Natural killer cell (primary cell): ENCODE measurements around the gene KDM5A. TPM values are rescaled to one million over a fixed set of nuclear protein-coding genes. Genes with fewer than 3 reads are reported as not detected.
"Not testable (repeated sequence)": the region's sequence is repeated elsewhere in the genome, so short reads cannot be mapped to it uniquely, and the experiment has no call there.

ENCODE experiments used
- ATAC-seq, 3 donors: fragments of 150-1000 bp in 2 of 3; fragments of 200-7000 bp in 1 of 3; cut with Tn5 transposase; 1 replicate in 1 of 3; 2 replicates in 2 of 3; pipeline ENCODE4 v1.10.0; 2021; ENCODE audit warnings: mild to moderate bottlenecking in 2 of 3, moderate library complexity in 2 of 3
- DNase-seq, 2 donors: peaks; one replicate each; pipeline versions ENCODE4 v3.0.0 to v3.0.0-alpha.2; 2013 to 2021; ENCODE audit warnings: mixed read lengths in 1 of 2
- H3K27ac ChIP-seq: one replicate; pipeline ENCODE4 v1.5.1; 2013; ENCODE audit warnings: mild to moderate bottlenecking, low read length
- H3K27me3 ChIP-seq: one replicate; pipeline ENCODE4 v1.6.1; 2013; ENCODE audit warnings: low read length; ENCODE audit not compliant: control insufficient read depth, insufficient read depth
- H3K36me3 ChIP-seq: one replicate; pipeline ENCODE4 v1.6.1; 2013; ENCODE audit warnings: low read length; ENCODE audit not compliant: control insufficient read depth, insufficient read depth
- H3K4me1 ChIP-seq: one replicate; pipeline ENCODE4 v1.6.1; 2013; ENCODE audit warnings: low read length; ENCODE audit not compliant: control insufficient read depth, insufficient read depth
- H3K4me3 ChIP-seq: one replicate; pipeline ENCODE4 v1.5.1; 2013; ENCODE audit warnings: low read length
- H3K9me3 ChIP-seq: one replicate; pipeline ENCODE4 v1.6.1; 2013; ENCODE audit warnings: low read length; ENCODE audit not compliant: control insufficient read depth, insufficient read depth
- H3K27ac Mint-ChIP-seq, 2 donors: one replicate each; pipeline ENCODE4 v1.8.0; 2022; ENCODE audit warnings: mild to moderate bottlenecking in 2 of 2, mixed read lengths in 2 of 2, moderate library complexity in 1 of 2
- H3K27me3 Mint-ChIP-seq, 2 donors: one replicate each; pipeline ENCODE4 v1.8.0; 2022; ENCODE audit warnings: low read depth in 2 of 2, mixed read lengths in 2 of 2
- H3K36me3 Mint-ChIP-seq: one replicate; pipeline ENCODE4 v1.8.0; 2022; ENCODE audit warnings: mixed read lengths
- H3K4me1 Mint-ChIP-seq, 2 donors: one replicate each; pipeline ENCODE4 v1.8.0; 2022; ENCODE audit warnings: mixed read lengths in 2 of 2
- H3K4me3 Mint-ChIP-seq: one replicate; pipeline ENCODE4 v1.8.0; 2022; ENCODE audit warnings: mild to moderate bottlenecking, moderate library complexity, mixed read lengths
- H3K9me3 Mint-ChIP-seq, 2 donors: one replicate each; pipeline ENCODE4 v1.8.0; 2022; ENCODE audit warnings: mixed read lengths in 2 of 2
- WGBS: methylation state at CpG from one replicate; pipeline ENCODE4 v1.1.7; 2013; ENCODE audit warnings: missing lambda C conversion rate; ENCODE audit not compliant: insufficient coverage; 5-methylcytosine and 5-hydroxymethylcytosine counted together
- intact Hi-C: fragments of 100-400 bp; cut with micrococcal nuclease; formaldehyde crosslinking; loops from one replicate; pipeline ENCODE4 v1.14.2; 2022
- total RNA-seq, 4 donors: library from RNA; stranded (reverse); fragments of 120-200 nt in 1 of 4; gene quantifications; one replicate each; pipeline versions ENCODE4 v1.2.3 to v1.2.4, GENCODE V29; 2013 to 2022
- TF ChIP-seq, protein P1 (sequence below): fragments of 200-600 bp; IDR thresholded peaks from one replicate; pipeline ENCODE4 v1.8.0; 2022; ENCODE audit warnings: antibody characterized with exemption

Gene KDM5A
- total RNA-seq, 3 donors from 2014 or later (not counting 1 experiment from before 2014, with no cell fraction given) = 175 to 194 (median 184) TPM

DNA sequence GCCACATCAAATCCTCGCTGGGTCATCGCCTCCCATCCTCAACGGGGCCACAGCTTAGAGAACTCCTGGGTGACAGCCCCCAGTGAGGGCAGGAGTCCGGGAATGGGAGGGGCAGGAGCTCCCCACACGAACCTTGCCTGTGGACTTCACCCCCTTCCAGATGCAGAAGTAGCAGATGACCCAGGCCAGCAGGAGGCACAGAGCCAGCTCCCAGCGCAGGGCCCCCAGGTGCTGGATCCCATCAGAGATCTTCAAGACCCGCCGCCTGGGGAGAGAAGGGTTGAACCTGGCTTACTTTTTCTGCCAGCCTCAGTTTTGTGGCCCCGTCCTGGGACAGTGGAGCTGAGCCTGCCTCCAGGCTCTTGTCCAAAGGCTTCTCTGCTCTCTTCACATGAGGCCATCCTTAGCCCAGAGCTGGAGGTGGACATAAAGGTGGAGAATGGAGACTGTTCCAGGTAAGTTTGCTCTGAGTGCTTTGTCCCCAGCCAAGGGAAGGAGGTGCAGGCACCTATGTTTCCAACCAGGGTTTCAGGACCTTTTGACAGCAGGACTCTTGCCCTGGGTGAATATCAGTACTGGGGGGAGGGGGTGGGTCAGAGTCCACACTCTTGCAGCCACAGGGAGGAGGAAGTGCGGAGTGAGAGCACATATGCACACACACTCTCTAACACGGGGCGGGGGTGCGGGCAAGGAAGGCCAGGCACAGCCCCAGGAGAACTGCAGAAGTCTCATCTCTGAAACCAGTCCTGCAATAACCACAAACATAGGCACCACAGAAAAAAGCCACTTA, 151.9 kb downstream of the KDM5A start:
- TF ChIP-seq, protein P1, sequence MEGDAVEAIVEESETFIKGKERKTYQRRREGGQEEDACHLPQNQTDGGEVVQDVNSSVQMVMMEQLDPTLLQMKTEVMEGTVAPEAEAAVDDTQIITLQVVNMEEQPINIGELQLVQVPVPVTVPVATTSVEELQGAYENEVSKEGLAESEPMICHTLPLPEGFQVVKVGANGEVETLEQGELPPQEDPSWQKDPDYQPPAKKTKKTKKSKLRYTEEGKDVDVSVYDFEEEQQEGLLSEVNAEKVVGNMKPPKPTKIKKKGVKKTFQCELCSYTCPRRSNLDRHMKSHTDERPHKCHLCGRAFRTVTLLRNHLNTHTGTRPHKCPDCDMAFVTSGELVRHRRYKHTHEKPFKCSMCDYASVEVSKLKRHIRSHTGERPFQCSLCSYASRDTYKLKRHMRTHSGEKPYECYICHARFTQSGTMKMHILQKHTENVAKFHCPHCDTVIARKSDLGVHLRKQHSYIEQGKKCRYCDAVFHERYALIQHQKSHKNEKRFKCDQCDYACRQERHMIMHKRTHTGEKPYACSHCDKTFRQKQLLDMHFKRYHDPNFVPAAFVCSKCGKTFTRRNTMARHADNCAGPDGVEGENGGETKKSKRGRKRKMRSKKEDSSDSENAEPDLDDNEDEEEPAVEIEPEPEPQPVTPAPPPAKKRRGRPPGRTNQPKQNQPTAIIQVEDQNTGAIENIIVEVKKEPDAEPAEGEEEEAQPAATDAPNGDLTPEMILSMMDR = no peak
- DNase-seq (no peak), ATAC-seq (no peak)
- Mint-ChIP-seq H3K27ac (no peak overlapping the region), H3K9me3 (peaks cover 4 to 7% of the 10 kb centered on the region in 2 donors), H3K36me3 (peaks cover 9% of the 10 kb centered on the region), H3K4me3 (no peak overlapping the region), H3K4me1 (no peaks in the 10 kb centered on the region), H3K27me3 (peaks cover 7 to 10% of the 10 kb centered on the region in 2 donors)
- Histone ChIP-seq H3K36me3 (no peaks in the 10 kb centered on the region), H3K27ac (no peak overlapping the region), H3K27me3 (no peaks in the 10 kb centered on the region), H3K9me3 (peaks cover 20% of the 10 kb centered on the region), H3K4me3 (no peak overlapping the region), H3K4me1 (no peaks in the 10 kb centered on the region)
- WGBS = 89% methylated on average over 12 of the region's 13 CpGs
- intact Hi-C loops = no loop called here

DNA sequence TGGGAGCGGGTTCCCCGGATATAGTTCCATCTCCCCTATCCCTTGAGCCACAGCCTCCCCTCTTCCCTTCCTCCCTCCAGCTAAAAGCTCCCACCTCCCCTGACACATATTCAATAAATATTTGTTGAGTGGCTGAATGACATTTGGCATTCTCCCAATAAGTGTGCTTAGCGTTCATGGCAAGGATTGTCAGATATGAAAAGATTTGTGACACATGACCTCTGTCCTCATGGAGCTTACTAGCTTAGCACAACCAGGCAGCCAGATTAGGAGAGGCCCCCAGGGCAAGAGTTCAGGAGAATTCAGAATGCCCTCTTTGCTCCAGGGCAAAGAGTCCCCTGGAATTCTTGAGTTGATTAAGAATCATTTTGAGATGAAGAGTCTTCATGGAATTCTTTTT, 152.7 kb downstream of the KDM5A start:
- Histone ChIP-seq H3K27ac (no peak overlapping the region), H3K27me3 (no peaks in the 10 kb centered on the region), H3K36me3 (no peaks in the 10 kb centered on the region), H3K4me1 (no peaks in the 10 kb centered on the region), H3K4me3 (no peak overlapping the region), H3K9me3 (peaks cover 20% of the 10 kb centered on the region)
- ATAC-seq (no peak), DNase-seq (no peak)
- peaks cover 4 to 7% of the 10 kb centered on the region in 2 donors for H3K9me3 Mint-ChIP-seq
- intact Hi-C loops = no loop called here
- H3K4me1 Mint-ChIP-seq = no peaks in the 10 kb centered on the region
- no peak overlapping the region for H3K27ac Mint-ChIP-seq
- TF ChIP-seq, protein P1 = no peak
- WGBS = 100% methylated on average over 3 of the region's 3 CpGs
- H3K36me3 Mint-ChIP-seq = peaks cover 9% of the 10 kb centered on the region
- peaks cover 6 to 10% of the 10 kb centered on the region in 2 donors for H3K27me3 Mint-ChIP-seq
- no peak overlapping the region for H3K4me3 Mint-ChIP-seq

DNA sequence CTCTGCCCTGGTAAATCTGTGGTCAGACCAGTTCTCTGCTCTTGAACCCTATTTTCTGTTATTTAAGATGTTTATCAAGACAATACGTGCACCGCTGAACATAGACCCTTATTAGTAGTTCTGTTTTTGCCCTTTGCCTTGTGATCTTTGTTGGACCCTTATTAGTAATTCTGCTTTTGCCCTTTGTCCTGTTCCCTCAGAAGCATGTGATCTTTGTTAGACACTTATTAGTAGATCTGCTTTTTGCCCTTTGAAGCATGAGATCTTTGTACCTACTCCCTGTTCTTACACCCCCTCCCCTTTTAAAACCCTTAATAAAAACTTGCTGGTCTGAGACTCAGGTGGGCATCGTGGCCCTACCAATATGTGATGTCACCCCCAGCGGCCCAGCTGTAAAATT, 153.2 kb downstream of the KDM5A start:
- H3K9me3 ChIP-seq = peaks cover 20% of the 10 kb centered on the region
- H3K27me3 ChIP-seq, ATAC-seq, H3K4me1 ChIP-seq, H3K4me3 Mint-ChIP-seq, H3K4me3 ChIP-seq, H3K9me3 Mint-ChIP-seq, intact Hi-C loops, H3K36me3 Mint-ChIP-seq, DNase-seq, H3K27me3 Mint-ChIP-seq, H3K36me3 ChIP-seq, H3K4me1 Mint-ChIP-seq, H3K27ac Mint-ChIP-seq, H3K27ac ChIP-seq: not testable (repeated sequence)
- WGBS = 87% methylated on average over 4 of the region's 4 CpGs

DNA sequence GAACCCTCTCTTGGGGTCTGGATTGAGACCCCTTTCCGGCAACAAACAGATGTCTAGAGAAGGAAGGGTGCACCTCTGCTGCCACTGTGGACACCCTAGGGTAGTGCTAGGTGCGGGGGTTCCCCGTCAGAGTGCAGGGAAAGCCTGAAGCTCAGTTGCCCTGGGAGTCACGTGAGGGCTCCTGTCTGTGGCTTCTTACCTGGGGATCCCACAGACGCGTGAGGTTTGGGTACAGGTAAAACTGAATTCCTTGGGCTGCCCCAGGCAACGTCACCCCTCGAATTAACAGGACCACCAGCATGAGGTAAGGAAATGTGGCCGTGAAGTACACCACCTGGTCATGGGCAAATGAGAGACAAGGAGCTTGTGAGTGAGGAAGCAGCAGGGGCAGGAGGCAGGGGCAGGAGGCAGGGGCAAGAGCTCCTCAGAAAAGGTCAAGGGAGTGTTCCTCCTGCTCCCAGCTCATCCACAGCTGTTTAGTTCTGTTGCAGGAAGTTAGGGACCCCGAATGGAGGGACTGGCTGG, 154.2 kb downstream of the KDM5A start:
- Histone ChIP-seq H3K4me3 (no peak overlapping the region), H3K4me1 (no peaks in the 10 kb centered on the region), H3K27ac (no peak overlapping the region), H3K27me3 (no peaks in the 10 kb centered on the region), H3K36me3 (no peaks in the 10 kb centered on the region), H3K9me3 (peaks cover 20% of the 10 kb centered on the region)
- Mint-ChIP-seq H3K4me3 (no peak overlapping the region), H3K27me3 (peaks cover 6 to 7% of the 10 kb centered on the region in 2 donors), H3K36me3 (peaks cover 9% of the 10 kb centered on the region), H3K4me1 (no peaks in the 10 kb centered on the region), H3K27ac (no peak overlapping the region), H3K9me3 (peaks cover 4 to 7% of the 10 kb centered on the region in 2 donors)
- no peak for DNase-seq
- WGBS = 94% methylated on average over 9 of the region's 10 CpGs
- TF ChIP-seq, protein P1 = no peak
- intact Hi-C loops = no loop called here
- no peak for ATAC-seq
